Stimulated activated CD4-positive, alpha-beta T cell treated with anti-CD3 and anti-CD28 coated beads, Interleukin-2, amount 100 ng/mL, for 48 hours (primary cell): ENCODE data around the gene HMCES.
A peak's percentile ranks its signal among the peaks of the same experiment; 100 is the strongest.

Experiments used
- DNase-seq, 2 donors: peaks; one replicate each; pipeline ENCODE4 v3.0.0-alpha.2; 2020

The HMCES gene

GRCh38 chr3:129305592-129306091, 27.0 kb downstream of the HMCES start:
- DNase-seq, result peak in 1 of 2 donors; percentile 23

- DNase-seq, result no peak
Observed at GRCh38 chr3:129308636-129309035, 30.0 kb downstream of the HMCES start.

GRCh38 chr3:129310111-129311011, 31.7 kb downstream of the HMCES start:
- DNase-seq, result no peak

DNA sequence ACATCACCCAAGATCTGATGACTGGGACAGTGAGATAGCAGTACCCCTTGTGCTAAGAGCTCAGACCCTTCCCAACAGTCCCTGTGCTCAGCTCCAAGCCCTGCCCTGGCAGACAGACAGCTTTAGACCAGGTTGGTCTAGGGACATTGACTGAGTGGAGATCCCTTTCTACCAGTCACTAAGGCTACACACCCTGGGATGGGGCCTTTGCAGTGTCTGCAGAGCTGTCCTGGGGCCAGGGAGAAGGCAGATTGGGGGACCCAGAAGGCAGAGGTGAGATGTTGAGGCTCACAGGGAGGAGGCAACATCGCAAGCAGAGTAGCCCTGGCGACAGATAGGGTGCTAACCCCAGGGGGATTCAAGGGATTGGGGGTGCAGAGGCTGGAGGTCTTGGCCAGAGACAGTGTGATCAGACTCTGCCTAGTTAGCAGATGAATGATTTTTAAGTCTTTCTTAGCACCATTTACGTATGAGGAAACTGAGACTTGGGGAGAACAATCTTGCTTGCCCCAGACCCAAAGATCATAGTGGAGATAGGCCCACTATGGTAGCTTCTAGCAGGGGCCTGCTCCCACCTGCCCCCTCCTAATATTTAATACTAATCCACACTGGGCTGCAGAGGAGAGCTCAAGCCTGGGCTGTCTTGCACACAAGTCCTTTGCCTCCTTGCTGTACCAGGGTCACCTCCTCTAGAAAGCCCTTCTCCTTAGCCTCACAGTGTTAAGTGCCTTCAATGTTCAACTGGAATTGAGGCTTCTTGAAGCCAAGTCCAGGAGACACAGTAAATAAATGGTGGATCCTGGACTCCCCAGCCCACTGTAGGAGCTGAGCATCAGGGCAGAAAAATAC, 32.6 kb downstream of the HMCES start:
- no peak for DNase-seq

DNA sequence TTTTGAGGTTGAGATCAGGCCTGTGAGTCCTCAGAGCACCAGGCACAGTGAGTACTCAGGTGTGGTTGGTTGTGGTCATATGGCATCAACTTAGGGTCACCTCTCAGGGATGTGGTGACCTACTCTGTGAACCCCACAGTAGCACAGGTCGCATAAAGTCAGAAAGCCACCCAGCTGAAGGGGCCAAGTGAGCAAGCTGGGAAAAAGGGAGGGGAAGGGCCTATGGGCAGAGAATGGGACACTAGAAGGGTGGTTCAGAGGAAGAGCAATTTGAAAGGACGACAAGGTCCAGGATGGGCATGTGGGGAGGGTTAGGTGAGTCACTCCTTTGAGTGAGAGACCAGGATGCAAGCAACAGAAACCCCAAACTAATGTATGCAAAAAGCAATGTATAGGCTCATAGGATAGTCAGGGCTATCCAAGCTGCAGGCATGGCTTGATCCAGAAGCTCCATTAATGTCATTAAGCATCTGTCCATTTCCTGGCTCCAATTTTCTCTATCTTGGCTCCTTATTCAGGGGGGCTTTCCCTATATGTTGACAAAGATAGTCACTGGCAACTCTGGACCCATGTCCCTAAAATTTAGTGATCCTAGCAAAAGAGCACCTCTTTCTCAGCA, 33.5 kb downstream of the HMCES start:
- DNase-seq, result no peak

DNA sequence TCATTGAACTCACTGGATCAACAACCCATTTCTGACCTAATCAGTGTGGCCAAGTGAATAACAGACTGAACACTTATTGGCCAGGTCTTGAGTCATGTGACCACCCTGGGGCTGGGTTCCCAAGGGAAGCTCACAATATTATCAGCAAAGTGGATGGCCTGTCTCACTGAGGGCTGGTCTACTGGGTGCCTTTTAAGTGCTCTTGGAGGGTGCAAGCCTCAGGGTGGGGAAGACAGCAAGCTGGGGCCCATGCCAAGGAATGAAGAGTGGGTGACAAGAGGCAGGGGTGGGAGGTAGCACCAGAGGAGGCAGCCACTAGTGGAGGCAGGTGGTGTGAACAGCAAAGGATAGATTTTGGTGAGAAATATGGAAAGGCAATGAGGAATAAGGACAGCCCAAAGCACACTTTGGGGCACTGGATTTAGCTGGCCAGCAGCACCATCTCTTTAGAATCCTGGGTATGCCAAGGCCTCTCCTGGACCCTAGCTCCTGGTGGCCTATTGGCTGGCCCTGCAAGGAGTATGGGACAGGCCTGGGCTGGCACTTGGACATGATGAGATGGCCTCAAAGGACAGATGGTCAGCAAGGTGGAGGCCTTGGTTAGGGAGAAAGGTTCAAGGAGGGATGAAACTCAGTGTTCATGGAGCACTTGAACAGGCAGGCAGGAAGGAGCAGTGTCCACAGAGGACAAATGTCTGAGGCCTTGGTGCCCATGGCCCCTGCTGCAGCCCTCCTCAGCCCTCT, 34.2 kb downstream of the HMCES start:
- no peak for DNase-seq

DNA sequence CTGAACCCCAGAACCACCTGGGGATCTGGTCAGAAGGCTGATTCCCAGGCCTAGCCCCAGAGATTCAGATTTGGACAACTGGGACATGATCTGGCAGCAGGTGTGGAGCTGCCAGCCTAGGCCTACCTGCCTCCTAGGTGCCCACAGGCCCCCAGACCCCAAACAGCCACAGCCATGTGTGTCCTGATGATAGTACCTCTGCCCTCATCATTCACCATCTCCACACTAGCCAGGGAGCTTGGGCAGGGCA, 34.7 kb downstream of the HMCES start:
- DNase-seq, result no peak

DNA sequence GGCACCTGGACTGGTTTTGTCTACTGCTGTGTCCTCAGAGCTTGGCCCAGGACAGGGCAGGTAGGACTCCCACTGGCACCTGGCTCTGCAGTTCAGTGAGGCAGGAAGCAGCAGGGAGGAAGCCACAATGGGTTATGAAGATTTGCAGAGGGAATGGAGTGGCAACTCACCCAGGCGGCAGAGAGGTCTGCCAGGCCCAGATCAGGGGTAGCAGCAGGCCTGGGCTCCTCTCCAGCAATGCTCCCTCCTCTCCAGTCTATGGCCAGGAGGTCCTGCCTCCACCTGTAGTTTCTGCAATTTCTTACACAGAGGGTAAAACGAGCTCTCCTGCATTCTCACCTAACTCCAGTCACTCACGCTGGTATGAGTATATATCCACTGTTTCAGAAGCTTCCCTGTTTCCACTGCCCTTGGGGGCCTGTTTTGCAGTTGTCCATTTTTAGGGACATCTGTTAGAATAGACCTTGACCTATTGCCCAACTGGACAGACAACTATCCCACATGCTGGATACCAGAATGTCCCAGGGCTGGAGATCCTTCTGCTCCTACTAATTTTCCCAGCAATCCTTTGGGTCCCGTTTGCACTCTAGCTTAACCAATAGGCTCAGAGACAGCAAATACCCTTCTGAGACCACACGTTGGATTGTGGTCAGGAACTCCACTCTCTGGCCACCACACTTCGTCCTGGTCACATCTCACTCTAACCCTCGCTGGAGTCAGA, 35.2 kb downstream of the HMCES start:
- peak in 1 of 2 donors; percentile 20 for DNase-seq

- peak; percentile 43 to 51 for DNase-seq
Observed at GRCh38 chr3:129314386-129315222, 35.9 kb downstream of the HMCES start.

DNA sequence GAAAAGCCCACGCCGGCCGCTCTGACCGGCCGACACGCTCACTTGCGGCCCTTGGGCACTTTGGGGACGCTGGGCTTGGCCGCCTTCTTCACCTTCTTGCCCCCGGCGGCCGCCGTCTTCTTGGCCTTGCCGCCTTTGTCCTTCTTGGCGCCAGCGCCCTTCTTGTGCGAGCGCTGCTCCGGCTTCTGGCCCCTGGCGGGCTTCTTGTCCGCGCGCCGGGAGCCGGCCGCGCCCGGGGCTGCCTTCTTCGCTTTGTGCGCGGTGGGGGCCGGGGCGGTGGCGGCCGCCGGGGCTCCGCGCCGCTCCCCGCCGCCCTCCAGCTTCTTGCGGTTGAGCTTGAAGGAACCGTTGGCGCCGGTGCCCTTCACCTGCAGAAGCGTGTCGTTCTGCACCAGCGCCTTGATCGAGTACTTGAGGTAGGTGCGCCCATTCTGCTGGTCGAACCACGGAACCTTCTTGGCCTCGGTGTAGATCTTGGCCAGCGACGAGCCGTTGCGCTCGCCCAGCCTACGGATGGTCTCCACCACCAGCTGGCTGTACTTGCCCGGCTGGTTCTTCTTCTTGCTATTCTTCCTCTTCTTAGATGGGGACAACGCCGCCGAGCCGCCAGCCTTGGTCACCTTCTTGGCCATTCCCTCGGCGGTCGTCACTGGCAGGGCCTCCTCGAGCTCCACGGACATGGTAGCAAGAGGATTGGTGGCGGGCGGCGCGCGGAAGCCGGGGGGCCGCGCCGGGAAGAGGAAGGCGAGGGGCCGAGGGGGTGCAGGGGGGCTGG, 36.7 kb downstream of the HMCES start:
- DNase-seq, result peak in 1 of 2 donors; percentile 23

GRCh38 chr3:129315998-129316247, 37.3 kb downstream of the HMCES start:
- DNase-seq, result no peak

DNA sequence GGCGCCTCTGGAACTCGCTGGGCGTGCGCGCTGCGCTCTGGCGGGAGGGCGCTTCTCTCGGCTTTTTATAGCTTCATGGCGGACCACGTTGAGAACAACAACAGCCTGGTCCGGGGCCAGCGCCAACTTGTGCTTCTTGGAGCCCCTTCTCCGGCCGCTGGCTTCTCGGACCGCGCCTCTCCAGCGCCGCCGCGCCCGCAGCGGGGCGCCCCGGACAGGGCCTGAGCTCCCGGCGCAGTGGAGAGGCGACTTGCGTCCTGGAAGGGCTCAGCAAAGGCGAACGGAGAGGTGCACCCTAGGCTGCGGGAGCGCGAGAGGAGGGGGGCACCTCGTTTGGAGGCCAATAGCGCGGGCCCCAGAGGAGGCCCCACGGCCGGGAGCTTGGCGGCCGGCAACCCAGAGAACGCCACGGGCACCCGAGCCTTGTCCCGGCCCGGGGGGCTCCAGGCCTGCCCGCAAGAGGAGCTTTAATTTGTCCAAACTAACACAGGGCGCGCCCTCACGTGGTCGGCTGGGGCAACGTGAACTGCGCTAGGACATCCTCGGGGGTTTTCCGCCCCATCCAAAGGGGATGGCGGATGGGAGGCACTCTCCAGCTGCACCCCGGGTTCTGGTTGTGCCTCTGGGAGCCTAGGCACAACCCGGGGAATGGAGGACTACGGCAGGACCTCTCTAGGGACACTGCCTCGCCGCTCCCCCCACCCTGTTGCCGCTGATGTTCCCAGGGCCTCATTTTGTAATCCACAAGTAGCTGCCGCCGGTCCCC, 37.8 kb downstream of the HMCES start:
- peak; percentile 97 for DNase-seq

- DNase-seq, result no peak
Observed at GRCh38 chr3:129317014-129317771, 38.5 kb downstream of the HMCES start.

- DNase-seq, result no peak
Observed at GRCh38 chr3:129317848-129318247, 39.2 kb downstream of the HMCES start.

DNA sequence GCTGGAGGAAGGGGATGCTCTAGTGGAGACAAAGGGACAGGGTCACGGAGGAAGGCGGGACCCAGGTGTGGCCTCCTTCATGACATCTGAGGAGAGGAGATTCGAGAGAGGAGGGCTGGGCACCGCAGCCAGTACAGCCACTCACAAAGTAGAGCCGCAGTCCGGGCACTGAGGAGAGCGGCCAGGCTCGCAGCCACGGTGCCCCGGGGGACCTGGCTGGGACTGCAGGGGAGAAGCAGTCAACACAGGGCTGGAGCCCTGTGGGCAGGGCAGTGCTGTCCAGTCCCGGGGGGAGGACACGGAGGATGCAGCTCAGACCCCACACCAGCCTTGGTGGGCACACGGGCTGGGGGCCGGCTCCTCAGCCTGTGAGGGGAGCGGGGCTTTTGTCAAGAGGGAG, 40.3 kb downstream of the HMCES start:
- DNase-seq, result no peak

GRCh38 chr3:129320261-129320660, 41.6 kb downstream of the HMCES start:
- no peak for DNase-seq

DNA sequence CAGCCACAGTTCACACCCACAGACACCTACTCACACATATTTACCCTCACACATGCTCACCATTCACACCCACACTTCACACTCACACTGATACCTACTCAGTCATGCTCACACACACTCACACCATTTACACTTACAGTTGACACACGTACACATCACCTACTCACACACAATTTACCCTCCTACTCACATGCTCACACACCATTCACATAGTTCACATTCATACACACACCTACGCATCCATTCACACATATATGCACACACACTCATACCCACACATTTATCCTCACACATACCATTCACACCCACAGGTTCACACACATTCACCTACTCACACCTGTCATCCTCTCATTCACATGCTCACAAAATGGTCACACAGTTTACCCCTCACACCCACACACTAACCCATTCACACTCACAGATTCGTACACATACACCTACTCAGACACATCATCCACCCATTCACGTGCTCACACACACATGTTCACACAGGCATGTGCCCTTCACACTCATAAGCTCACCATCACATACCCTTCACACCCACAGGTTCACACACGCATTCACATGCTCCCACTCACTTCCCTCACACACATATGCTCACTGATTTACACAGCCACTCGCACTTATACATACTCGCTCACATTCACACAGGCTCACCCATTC, 42.3 kb downstream of the HMCES start:
- no peak for DNase-seq

- no peak for DNase-seq
Observed at GRCh38 chr3:129321887-129322286, 43.2 kb downstream of the HMCES start.
